HG02763 (cell line): Measurements from ENCODE around the gene RALGPS2.
"Not testable (repeated sequence)": the region's sequence is repeated elsewhere in the genome, so short reads cannot be mapped to it uniquely, and the experiment has no call there.

Experiments used
- ATAC-seq: cut with Tn5 transposase; IDR thresholded peaks from one replicate; pipeline ENCODE4 v1.9.1; 2021; ENCODE audit warnings: mild to moderate bottlenecking, moderate library complexity; ENCODE audit not compliant: unreplicated experiment

The RALGPS2 gene

GRCh38 chr1:178940068-178940765 is 215.2 kb downstream of the RALGPS2 start:
- no peak for ATAC-seq

DNA sequence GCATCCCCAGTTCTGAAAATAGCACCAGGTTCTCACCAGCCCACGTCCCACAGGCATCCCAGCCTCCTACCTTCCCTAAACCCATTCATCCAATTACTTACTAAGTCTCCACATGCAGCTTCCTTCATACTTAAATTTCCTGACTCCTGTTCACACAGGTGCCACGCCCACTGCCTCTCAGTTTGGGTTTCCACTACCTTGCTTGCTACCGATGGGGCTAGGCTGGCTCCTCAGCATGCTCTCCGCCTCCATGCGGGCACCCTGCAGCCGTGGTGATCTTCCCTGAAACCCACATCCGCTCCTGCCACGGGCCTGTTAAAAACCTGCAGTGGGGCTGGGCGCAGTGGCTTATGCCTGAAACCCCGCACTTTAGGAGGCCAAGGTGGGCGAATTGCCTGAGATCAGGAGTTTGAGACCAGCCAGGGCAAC is 216.2 kb downstream of the RALGPS2 start:
- ATAC-seq: no peak

DNA sequence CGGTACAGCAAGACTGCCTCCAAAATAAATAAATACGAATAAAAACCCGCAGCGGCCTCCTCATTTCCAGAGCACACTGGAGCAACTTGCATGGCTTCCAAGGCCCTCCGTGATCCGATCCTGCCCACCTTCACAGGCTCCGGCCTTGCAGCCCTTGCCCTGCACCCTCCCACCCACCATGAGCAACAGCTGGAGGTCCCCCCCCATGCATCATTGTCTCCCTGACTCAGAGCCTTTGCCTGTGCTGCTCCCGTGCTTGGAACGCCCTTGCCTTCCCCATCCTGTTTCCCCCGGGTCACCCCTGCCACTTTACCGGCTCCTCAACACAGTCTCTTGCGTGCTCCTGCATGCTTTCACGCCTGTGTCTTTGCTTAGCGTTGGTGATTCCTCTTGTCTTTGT is 216.8 kb downstream of the RALGPS2 start:
- no peak for ATAC-seq

GRCh38 chr1:178942285-178943198 is 217.5 kb downstream of the RALGPS2 start:
- no peak for ATAC-seq

- no peak for ATAC-seq
Observed at GRCh38 chr1:178944729-178945128, 219.7 kb downstream of the RALGPS2 start.

GRCh38 chr1:178945763-178946266 is 220.8 kb downstream of the RALGPS2 start:
- no peak for ATAC-seq

DNA sequence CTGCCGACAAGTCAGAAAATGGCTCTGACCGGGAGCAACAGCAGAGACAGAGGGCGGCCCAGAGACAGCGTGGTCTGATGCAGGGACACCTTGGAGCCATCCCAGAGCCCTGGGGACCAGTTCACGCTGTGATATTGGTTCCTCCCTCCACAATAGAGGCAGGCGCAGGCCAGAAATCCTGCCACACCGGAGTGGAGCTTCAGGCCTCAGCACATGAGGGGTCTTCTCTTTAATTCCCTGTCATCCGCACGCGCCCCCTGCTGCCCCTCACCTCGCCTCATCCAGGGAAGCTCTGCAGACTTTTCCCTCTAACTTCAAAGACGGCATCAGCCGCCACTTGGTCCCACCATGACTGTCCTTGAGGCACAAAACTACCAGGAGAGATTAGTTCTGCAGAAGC is 221.4 kb downstream of the RALGPS2 start:
- ATAC-seq: no peak

DNA sequence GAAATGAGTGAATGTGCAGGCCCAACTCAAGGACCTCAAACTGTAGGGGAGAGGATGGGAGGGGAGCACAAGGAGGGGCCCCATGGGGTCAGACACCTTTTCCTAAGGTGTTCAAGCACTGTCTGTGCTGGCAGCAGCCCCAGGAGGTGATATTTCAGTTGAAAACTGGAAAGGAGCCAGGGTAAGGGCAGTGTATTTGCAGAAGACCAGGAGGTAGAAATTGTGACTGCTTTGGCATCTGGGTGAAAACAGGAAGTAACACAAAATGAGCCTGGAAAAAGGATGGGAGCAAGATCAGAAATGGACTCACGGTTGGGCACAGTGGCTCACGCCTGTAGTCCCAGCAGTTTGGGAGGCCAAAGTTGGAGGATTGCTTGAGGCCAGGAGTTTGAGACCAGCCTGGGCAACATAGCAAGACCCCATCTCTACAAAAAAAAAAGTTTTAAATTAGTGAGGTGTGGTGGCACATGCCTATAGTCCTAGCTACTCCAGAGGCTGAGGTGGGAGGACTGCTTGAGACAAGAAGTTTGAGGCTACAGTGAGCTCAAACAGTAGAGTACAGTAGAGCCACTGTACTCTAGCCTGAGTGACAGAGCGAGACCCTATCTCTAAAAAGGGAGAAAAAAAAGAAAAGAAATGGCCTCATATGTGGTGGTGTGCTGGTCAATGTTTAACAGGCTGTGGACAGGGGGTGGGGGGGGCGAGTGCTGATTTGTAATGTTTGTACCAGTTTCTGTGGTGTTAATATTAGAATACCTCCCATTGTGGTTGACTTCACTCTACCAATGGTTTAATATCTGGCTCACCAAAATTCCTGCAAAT is 222.0 kb downstream of the RALGPS2 start:
- ATAC-seq: no peak

GRCh38 chr1:178947677-178947981 is 222.6 kb downstream of the RALGPS2 start:
- ATAC-seq: no peak

DNA sequence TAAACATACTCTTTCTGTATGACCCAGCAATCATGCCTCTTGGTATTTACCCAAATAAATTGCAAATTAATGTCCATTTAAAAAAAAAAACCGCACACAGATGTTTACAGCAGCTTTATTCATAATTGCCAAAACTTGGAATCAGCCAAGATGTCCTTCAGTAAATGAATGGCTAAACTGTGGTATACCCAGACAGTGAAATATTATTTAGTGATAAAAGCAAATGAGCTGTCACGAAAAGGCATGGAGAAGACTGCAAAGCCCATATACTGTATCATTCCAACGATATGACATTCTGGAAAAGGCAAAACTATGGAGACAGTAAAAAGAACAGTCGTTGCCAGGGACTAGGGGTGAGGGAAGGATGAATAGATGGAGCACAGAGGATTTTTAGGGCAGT is 223.6 kb downstream of the RALGPS2 start:
- no peak for ATAC-seq

DNA sequence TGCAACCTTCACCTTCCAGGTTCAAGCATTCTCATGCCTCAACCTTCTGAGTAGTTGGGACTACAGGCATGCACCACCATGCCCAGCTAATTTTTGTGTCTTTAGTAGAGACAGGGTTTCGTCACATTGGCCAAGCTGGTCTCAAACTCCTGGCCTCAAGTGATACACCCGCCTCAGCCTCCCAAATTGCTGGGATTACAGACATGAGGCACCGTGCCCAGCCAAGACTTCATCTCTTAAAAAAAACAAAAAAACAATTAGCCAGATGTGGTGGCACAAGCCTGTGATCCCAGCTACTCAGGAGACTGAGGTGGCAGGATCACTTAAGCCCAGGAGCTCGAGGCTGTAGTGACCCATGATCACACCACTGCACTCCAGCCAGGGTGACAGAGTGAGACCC is 224.8 kb downstream of the RALGPS2 start:
- not testable (repeated sequence) for ATAC-seq

- ATAC-seq: no peak
Observed at GRCh38 chr1:178951600-178951999, 226.6 kb downstream of the RALGPS2 start.

GRCh38 chr1:178953034-178953433 is 228.0 kb downstream of the RALGPS2 start:
- no peak for ATAC-seq

- no peak for ATAC-seq
Observed at GRCh38 chr1:178953538-178954324, 228.7 kb downstream of the RALGPS2 start.

- ATAC-seq: no peak
Observed at GRCh38 chr1:178954325-178954690, 229.3 kb downstream of the RALGPS2 start.

GRCh38 chr1:178954937-178955336 is 229.9 kb downstream of the RALGPS2 start:
- no peak for ATAC-seq

GRCh38 chr1:178955391-178955954 is 230.4 kb downstream of the RALGPS2 start:
- ATAC-seq: no peak

- no peak for ATAC-seq
Observed at GRCh38 chr1:178958491-178958890, 233.4 kb downstream of the RALGPS2 start.

DNA sequence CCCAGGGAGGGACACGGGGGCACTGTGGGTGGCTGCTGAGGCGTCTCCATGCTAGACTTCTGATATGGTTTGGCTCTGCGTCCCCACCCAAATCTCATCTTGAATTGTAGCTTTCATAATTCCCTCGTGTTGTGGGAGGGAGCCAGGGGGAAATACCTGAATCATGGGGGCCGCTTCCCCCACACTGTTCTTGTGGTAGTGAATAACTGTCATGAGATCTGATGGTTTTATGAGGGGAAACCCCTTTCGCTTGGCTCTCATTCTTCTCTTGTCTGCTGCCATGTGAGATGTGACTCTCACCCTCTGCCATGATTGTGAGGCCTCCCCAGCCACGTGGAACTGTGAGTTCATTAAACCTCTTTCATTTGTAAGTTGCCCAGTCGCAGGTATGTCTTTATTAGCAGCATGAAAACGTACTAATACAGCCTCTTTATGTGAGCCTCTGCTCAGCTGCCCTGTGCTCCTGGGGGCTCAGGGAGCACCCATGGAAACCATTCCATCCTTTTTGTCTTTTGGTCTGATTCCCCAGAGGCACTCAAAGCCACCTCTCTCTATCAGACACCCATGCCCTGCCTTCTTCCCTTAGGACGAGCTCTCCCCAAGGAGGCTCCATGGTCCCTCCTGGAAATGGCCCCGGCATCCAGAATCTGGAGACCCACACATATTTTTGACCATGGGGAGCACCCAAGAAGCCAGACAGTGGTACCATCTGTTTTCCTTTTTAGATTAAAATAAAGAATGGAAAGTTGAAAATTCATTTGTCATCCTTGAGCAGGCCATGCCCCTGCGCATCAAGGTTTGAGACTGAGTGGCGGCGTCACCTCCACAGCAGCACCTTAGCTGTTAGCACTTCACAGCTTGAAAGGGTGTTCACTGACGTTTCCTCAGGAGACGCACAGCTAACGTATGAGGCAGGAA is 234.8 kb downstream of the RALGPS2 start:
- no peak for ATAC-seq
